Breast epithelium (tissue), 4 donors: ENCODE results near the gene PHACTR1. TPM values are rescaled to one million over a fixed set of nuclear protein-coding genes. Genes with fewer than 3 reads are reported as not detected.

ENCODE experiments used
- DNase-seq, 2 donors: peaks; one replicate each; pipeline ENCODE4 v3.0.0-alpha.2; 2019; ENCODE audit warnings: low spot score in 2 of 2
- H3K27ac ChIP-seq, 2 donors: fragments of 200-600 bp; sonication (generic) in 1 of 2; one replicate each; pipeline ENCODE4 v1.5.1; 2016 to 2019; ENCODE audit warnings: mild to moderate bottlenecking in 1 of 2
- H3K27me3 ChIP-seq, 2 donors: fragments of 200-600 bp; sonication (generic) in 1 of 2; one replicate each; pipeline versions ENCODE4 v1.5.1 to v1.6.0; 2017 to 2019; ENCODE audit warnings: control low read depth in 1 of 2, mild to moderate bottlenecking in 1 of 2
- H3K36me3 ChIP-seq: fragments of 200-600 bp; one replicate; pipeline ENCODE4 v1.5.1; 2019
- H3K4me1 ChIP-seq, 2 donors: fragments of 200-600 bp; sonication (generic); one replicate each; pipeline ENCODE4 v1.5.1; 2016 to 2019; ENCODE audit warnings: control low read depth in 1 of 2
- H3K4me3 ChIP-seq, 3 donors: fragments of 200-600 bp; sonication (generic); 1 replicate in 2 of 3; 2 replicates in 1 of 3; pipeline ENCODE4 v1.5.1; 2016 to 2019; ENCODE audit warnings: mild to moderate bottlenecking in 3 of 3, moderate library complexity in 2 of 3
- H3K9me3 ChIP-seq, 2 donors: fragments of 200-600 bp; sonication (generic) in 1 of 2; one replicate each; pipeline ENCODE4 v1.5.1; 2016 to 2019; ENCODE audit warnings: control low read depth in 1 of 2
- POLR2A ChIP-seq: fragments of 450-650 bp; IDR thresholded peaks from one replicate; pipeline ENCODE4 v1.6.1; 2016; ENCODE audit warnings: antibody characterized with exemption, mild to moderate bottlenecking, moderate library complexity
- POLR2AphosphoS5 ChIP-seq, 3 donors: sonication (generic); formaldehyde crosslinking; IDR thresholded peaks; one replicate each; pipeline ENCODE4 v1.6.1; 2017; ENCODE audit warnings: antibody characterized with exemption in 3 of 3
- intact Hi-C: fragments of 100-400 bp; cut with DNase I; formaldehyde crosslinking; loops from one replicate; pipeline ENCODE4 v1.15.1; 2023; ENCODE audit warnings: low total_unique reads
- total RNA-seq, 3 donors: library from RNA; depleted of rRNA; stranded (reverse); fragments of >200 nt; gene quantifications; one replicate each; pipeline ENCODE4 v1.1.0, GENCODE V29; 2016
- TF ChIP-seq, protein P1 (sequence below), 3 donors: fragments of 450-650 bp; IDR thresholded peaks; one replicate each; pipeline ENCODE4 v1.5.1; 2016 to 2017; ENCODE audit warnings: antibody characterized with exemption in 3 of 3, mild to moderate bottlenecking in 3 of 3, moderate library complexity in 3 of 3

The PHACTR1 gene
- total RNA-seq, 3 donors from 2014 or later: 4.1 to 5.6 (median 4.6) TPM

DNA sequence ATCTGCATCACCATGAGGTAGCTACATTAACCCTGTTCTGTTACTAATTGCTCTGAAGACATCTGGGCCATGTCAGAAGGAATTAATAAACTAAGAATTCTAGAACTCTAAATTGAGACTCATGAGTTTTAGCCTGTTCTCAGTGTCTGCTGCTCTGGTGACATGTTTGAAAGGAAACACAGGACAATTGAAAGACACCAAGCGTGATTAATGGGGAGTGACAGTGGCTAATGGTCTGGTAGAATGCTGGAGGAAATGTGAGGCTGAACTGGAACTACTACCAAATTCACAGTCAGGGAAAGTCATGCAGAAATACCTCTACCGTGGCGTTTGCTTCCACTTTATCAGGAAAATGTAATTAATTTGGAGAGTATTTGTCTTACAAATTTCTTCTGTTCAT is 471.7 kb downstream of the PHACTR1 start:
- H3K4me3 ChIP-seq: no peak overlapping the region
- no peak for DNase-seq
- H3K27me3 ChIP-seq: no peaks in the 10 kb centered on the region
- H3K9me3 ChIP-seq: no peaks in the 10 kb centered on the region
- intact Hi-C loops: no loop called here
- TF ChIP-seq POLR2A: no peak
- no peak for TF ChIP-seq POLR2AphosphoS5 (IDR thresholded peaks at IDR 0.05)
- TF ChIP-seq, protein P1, sequence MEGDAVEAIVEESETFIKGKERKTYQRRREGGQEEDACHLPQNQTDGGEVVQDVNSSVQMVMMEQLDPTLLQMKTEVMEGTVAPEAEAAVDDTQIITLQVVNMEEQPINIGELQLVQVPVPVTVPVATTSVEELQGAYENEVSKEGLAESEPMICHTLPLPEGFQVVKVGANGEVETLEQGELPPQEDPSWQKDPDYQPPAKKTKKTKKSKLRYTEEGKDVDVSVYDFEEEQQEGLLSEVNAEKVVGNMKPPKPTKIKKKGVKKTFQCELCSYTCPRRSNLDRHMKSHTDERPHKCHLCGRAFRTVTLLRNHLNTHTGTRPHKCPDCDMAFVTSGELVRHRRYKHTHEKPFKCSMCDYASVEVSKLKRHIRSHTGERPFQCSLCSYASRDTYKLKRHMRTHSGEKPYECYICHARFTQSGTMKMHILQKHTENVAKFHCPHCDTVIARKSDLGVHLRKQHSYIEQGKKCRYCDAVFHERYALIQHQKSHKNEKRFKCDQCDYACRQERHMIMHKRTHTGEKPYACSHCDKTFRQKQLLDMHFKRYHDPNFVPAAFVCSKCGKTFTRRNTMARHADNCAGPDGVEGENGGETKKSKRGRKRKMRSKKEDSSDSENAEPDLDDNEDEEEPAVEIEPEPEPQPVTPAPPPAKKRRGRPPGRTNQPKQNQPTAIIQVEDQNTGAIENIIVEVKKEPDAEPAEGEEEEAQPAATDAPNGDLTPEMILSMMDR (IDR thresholded peaks at IDR 0.05): no peak
- H3K36me3 ChIP-seq: no peaks in the 10 kb centered on the region
- H3K27ac ChIP-seq: no peak overlapping the region
- H3K4me1 ChIP-seq: no peaks in the 10 kb centered on the region

DNA sequence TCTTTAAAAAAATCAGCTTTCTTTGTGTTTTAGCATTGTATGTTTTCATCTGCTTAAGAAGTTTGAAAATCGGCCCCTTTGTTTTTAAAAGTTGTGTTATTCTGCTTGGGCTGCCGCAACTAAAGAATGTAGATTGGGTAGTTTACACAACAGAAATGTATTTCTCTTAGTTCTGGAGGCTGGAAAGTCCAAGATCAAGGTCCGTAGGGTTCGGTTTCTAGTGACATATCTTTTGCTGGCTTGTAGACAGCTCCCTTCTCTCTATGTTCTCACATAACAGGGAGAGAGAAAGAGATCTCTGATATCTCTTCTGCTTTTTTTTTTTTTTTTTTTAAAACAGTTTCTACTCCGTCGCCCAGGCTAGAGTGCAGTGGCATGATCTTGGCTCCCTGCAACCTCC is 473.1 kb downstream of the PHACTR1 start:
- Histone ChIP-seq H3K4me3 (no peak overlapping the region), H3K27me3 (no peaks in the 10 kb centered on the region), H3K36me3 (no peaks in the 10 kb centered on the region), H3K27ac (no peak overlapping the region), H3K9me3 (no peaks in the 10 kb centered on the region), H3K4me1 (no peaks in the 10 kb centered on the region)
- DNase-seq: no peak
- intact Hi-C loops: no loop called here
- TF ChIP-seq POLR2A (no peak), POLR2AphosphoS5 (IDR thresholded peaks at IDR 0.05) (no peak)
- TF ChIP-seq, protein P1 (IDR thresholded peaks at IDR 0.05): no peak

DNA sequence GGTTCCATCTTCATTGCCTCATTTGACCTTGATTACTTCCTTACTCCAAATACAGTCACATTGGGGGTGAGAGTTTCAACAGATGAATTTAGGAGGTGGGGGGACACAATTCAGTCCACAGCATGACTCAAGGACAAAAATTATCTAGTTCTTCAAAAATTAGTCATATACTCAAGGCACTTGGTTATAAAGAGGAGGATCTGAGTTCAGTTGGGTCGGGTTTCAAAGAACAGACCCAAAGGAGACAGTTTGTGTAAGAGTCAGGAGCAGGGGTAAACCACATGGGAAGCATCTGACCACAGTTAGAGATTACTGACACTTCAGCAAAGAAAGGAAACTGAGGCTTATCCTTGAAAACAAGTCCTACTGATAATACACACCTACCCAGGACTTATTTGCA is 473.8 kb downstream of the PHACTR1 start:
- Histone ChIP-seq H3K4me3 (no peak overlapping the region), H3K27me3 (no peaks in the 10 kb centered on the region), H3K36me3 (no peaks in the 10 kb centered on the region), H3K4me1 (no peaks in the 10 kb centered on the region), H3K9me3 (no peaks in the 10 kb centered on the region), H3K27ac (no peak overlapping the region)
- intact Hi-C loops: no loop called here
- no peak for DNase-seq
- no peak for TF ChIP-seq POLR2A
- TF ChIP-seq, protein P1 (IDR thresholded peaks at IDR 0.05): no peak

DNA sequence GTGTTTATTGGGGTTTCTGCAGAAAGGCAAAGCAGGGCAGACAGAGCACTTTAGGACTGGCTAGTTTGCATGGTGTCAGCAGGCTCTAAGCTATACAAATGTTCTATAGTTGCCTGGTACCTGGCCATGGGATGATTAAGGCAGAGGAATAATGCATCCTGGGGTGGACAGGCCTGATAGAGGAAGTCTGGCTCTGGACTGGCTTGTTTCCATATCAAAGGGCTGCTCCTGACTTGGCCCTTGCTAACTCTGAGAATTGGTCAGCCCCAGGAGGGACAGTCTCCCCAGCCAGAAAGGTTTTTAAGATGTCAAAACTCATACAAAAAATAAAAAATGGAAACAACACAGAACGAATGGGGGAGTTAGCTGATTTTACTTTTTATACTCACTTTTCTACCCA is 474.9 kb downstream of the PHACTR1 start:
- TF ChIP-seq, protein P1 (IDR thresholded peaks at IDR 0.05): no peak
- TF ChIP-seq POLR2AphosphoS5 (IDR thresholded peaks at IDR 0.05): no peak
- TF ChIP-seq POLR2A: no peak
- no peak overlapping the region for H3K27ac ChIP-seq
- no peak for DNase-seq
- H3K36me3 ChIP-seq: no peaks in the 10 kb centered on the region
- H3K4me3 ChIP-seq: no peak overlapping the region
- intact Hi-C loops: no loop called here
- no peaks in the 10 kb centered on the region for H3K9me3 ChIP-seq
- H3K4me1 ChIP-seq: no peaks in the 10 kb centered on the region
- no peaks in the 10 kb centered on the region for H3K27me3 ChIP-seq

DNA sequence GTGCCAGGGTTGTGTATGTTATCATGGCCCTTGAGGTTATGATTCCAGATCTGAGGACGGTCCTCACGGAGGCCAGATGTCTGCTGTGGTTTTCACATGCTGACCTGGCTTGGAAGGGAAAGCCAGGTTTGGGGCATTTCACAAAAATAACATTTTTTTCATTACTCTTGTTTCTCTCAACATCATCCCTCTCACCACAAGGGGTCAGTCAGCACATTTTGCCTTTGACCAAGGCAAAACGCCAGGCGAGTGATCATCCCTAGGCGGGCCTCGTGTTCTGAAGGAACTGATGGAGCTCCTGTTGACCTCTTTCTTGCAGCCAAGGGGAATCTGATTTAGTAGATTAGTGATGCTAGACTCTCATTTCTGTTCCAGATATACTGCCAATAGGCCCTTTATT is 478.3 kb downstream of the PHACTR1 start:
- no peak for DNase-seq
- intact Hi-C loops: no loop called here

More for the DNA sequence above, 478.3 kb downstream of the PHACTR1 start:
- Histone ChIP-seq H3K27me3 (no peaks in the 10 kb centered on the region), H3K4me1 (no peaks in the 10 kb centered on the region), H3K9me3 (no peaks in the 10 kb centered on the region), H3K27ac (no peak overlapping the region), H3K36me3 (no peaks in the 10 kb centered on the region), H3K4me3 (no peak overlapping the region)
- TF ChIP-seq, protein P1 (IDR thresholded peaks at IDR 0.05): peak in 1 of 3 donors; percentile 28
- no peak for TF ChIP-seq POLR2AphosphoS5 (IDR thresholded peaks at IDR 0.05)
